Vagina (tissue), 2 donors: ENCODE results near the gene HHIPL2. TPM values are rescaled to one million over a fixed set of nuclear protein-coding genes. Genes with fewer than 3 reads are reported as not detected.

Experiments used
- DNase-seq, 2 donors: peaks; one replicate each; pipeline ENCODE4 v3.0.0-alpha.2; 2017; ENCODE audit errors: extremely low spot score in 2 of 2
- H3K27ac ChIP-seq: fragments of 200-600 bp; sonication (generic); one replicate; pipeline ENCODE4 v1.5.1; 2019
- H3K27me3 ChIP-seq: fragments of 200-600 bp; sonication (generic); one replicate; pipeline ENCODE4 v1.5.1; 2019
- H3K36me3 ChIP-seq, 2 donors: fragments of 200-600 bp; sonication (generic); one replicate each; pipeline ENCODE4 v1.5.1; 2017 to 2019
- H3K4me1 ChIP-seq: fragments of 200-600 bp; sonication (generic); one replicate; pipeline ENCODE4 v1.5.1; 2019
- H3K4me3 ChIP-seq, 2 donors: fragments of 200-600 bp; sonication (generic); 1 replicate in 1 of 2; 2 replicates in 1 of 2; pipeline ENCODE4 v1.5.1; 2016 to 2019
- H3K9me3 ChIP-seq: fragments of 200-600 bp; sonication (generic); one replicate; pipeline ENCODE4 v1.5.1; 2019
- CTCF ChIP-seq, 3 experiments: fragments of 450-650 bp in 2 of 3; fragments of 200-600 bp in 1 of 3; sonication (generic) in 1 of 3; IDR thresholded peaks; one replicate each; pipeline ENCODE4 v1.5.1; 2017 to 2019; ENCODE audit warnings: antibody characterized with exemption in 3 of 3, mild to moderate bottlenecking in 2 of 3, moderate library complexity in 2 of 3
- POLR2A ChIP-seq, 2 donors: fragments of 450-650 bp; IDR thresholded peaks; one replicate each; pipeline ENCODE4 v1.6.1; 2017; ENCODE audit warnings: antibody characterized with exemption in 2 of 2, mild to moderate bottlenecking in 2 of 2, moderate library complexity in 2 of 2
- POLR2AphosphoS5 ChIP-seq, 2 donors: sonication (generic); formaldehyde crosslinking; IDR thresholded peaks; one replicate each; pipeline ENCODE4 v1.9.0; 2017; ENCODE audit warnings: antibody characterized with exemption in 2 of 2, mild to moderate bottlenecking in 2 of 2, low read depth in 1 of 2; ENCODE audit not compliant: insufficient read depth in 1 of 2
- intact Hi-C: fragments of 100-400 bp; cut with DNase I; formaldehyde crosslinking; loops from one replicate; pipeline ENCODE4 v1.15.1; 2023
- total RNA-seq: library from RNA; depleted of rRNA; stranded (reverse); fragments of >200 nt; gene quantifications from one replicate; pipeline ENCODE4 v1.2.3, GENCODE V29; 2016

HHIPL2 gene
- total RNA-seq, 1 donor from 2014 or later = not detected

GRCh38 chr1:222579316-222579715, 31.4 kb upstream of the HHIPL2 start:
- intact Hi-C loops = no loop called here
- no peak for TF ChIP-seq POLR2A (IDR thresholded peaks at IDR 0.05)
- no peak for TF ChIP-seq CTCF (IDR thresholded peaks at IDR 0.05)
- TF ChIP-seq POLR2AphosphoS5 (IDR thresholded peaks at IDR 0.05; ENCODE audit: insufficient read depth in 1 of 2, low read depth in 1 of 2) = no peak
- no peaks in the 10 kb centered on the region for H3K9me3 ChIP-seq
- no peak overlapping the region for H3K4me3 ChIP-seq
- DNase-seq = no peak
- no peak overlapping the region for H3K27ac ChIP-seq
- no peaks in the 10 kb centered on the region for H3K27me3 ChIP-seq
- no peaks in the 10 kb centered on the region for H3K4me1 ChIP-seq
- peaks cover 0 to 8% of the 10 kb centered on the region in 2 donors for H3K36me3 ChIP-seq

GRCh38 chr1:222570837-222571236, 22.9 kb upstream of the HHIPL2 start:
- no peaks in the 10 kb centered on the region for H3K27me3 ChIP-seq
- no peaks in the 10 kb centered on the region for H3K4me1 ChIP-seq
- no peak for DNase-seq
- H3K36me3 ChIP-seq = peaks cover 0 to 15% of the 10 kb centered on the region in 2 donors
- H3K9me3 ChIP-seq = no peaks in the 10 kb centered on the region
- no peak overlapping the region for H3K27ac ChIP-seq
- intact Hi-C loops = no loop called here
- TF ChIP-seq POLR2AphosphoS5 (IDR thresholded peaks at IDR 0.05; ENCODE audit: insufficient read depth in 1 of 2, low read depth in 1 of 2) (no peak), CTCF (IDR thresholded peaks at IDR 0.05) (no peak), POLR2A (IDR thresholded peaks at IDR 0.05) (no peak)
- no peak overlapping the region for H3K4me3 ChIP-seq

GRCh38 chr1:222561656-222562055, 13.8 kb upstream of the HHIPL2 start:
- peaks cover 0 to 28% of the 10 kb centered on the region in 2 donors for H3K36me3 ChIP-seq
- no peaks in the 10 kb centered on the region for H3K4me1 ChIP-seq
- H3K9me3 ChIP-seq = no peaks in the 10 kb centered on the region
- H3K27me3 ChIP-seq = no peaks in the 10 kb centered on the region
- no peak overlapping the region for H3K4me3 ChIP-seq
- no peak for DNase-seq
- no peak for TF ChIP-seq POLR2A (IDR thresholded peaks at IDR 0.05)
- no peak overlapping the region for H3K27ac ChIP-seq
- intact Hi-C loops = no loop called here

GRCh38 chr1:222557574-222557973, 9.7 kb upstream of the HHIPL2 start:
- intact Hi-C loops = no loop called here

GRCh38 chr1:222557148-222557547, 9.2 kb upstream of the HHIPL2 start:
- peaks cover 0 to 23% of the 10 kb centered on the region in 2 donors for H3K36me3 ChIP-seq
- H3K27ac ChIP-seq = no peak overlapping the region
- intact Hi-C loops = no loop called here
- H3K4me3 ChIP-seq = no peak overlapping the region
- H3K9me3 ChIP-seq = no peaks in the 10 kb centered on the region
- no peak for DNase-seq
- no peaks in the 10 kb centered on the region for H3K4me1 ChIP-seq
- no peaks in the 10 kb centered on the region for H3K27me3 ChIP-seq
- TF ChIP-seq POLR2A (IDR thresholded peaks at IDR 0.05) (no peak), POLR2AphosphoS5 (IDR thresholded peaks at IDR 0.05; ENCODE audit: insufficient read depth in 1 of 2, low read depth in 1 of 2) (no peak), CTCF (IDR thresholded peaks at IDR 0.05) (no peak)

More at GRCh38 chr1:222557574-222557973, 9.7 kb upstream of the HHIPL2 start:
- TF ChIP-seq POLR2A (IDR thresholded peaks at IDR 0.05) = no peak
- no peak for TF ChIP-seq CTCF (IDR thresholded peaks at IDR 0.05)
- no peak for TF ChIP-seq POLR2AphosphoS5 (IDR thresholded peaks at IDR 0.05; ENCODE audit: insufficient read depth in 1 of 2, low read depth in 1 of 2)
- H3K27me3 ChIP-seq = no peaks in the 10 kb centered on the region
- peaks cover 0 to 23% of the 10 kb centered on the region in 2 donors for H3K36me3 ChIP-seq
- H3K4me3 ChIP-seq = no peak overlapping the region
- no peaks in the 10 kb centered on the region for H3K4me1 ChIP-seq
- no peak for DNase-seq
- no peak overlapping the region for H3K27ac ChIP-seq
- H3K9me3 ChIP-seq = no peaks in the 10 kb centered on the region
